Activated naive CD8-positive, alpha-beta T cell treated with anti-CD3 and anti-CD28 coated beads, Interleukin-2, amount 10 ng/mL, durations not matched to agents 7 days and 5 days (primary cell): ENCODE measurements around the gene MLLT10. TPM values are rescaled to one million over a fixed set of nuclear protein-coding genes. Genes with fewer than 3 reads are reported as not detected.

ENCODE experiments used
- ATAC-seq: fragments of 150-1000 bp; cut with Tn5 transposase; one replicate; pipeline ENCODE4 v1.10.0; 2021; ENCODE audit warnings: low read depth, moderate library complexity
- POLR2A ChIA-PET: fragments of 350-600 bp; sonication (Branson Sonifier 250); formaldehyde crosslinking; loops from one replicate; lab custom pipeline; 2021; ENCODE audit warnings: antibody characterized with exemption; lab: Charles Lee
- DNase-seq: peaks from one replicate; pipeline ENCODE4 v3.0.0; 2021
- H3K27ac Mint-ChIP-seq: one replicate; pipeline ENCODE4 v1.8.0; 2022; ENCODE audit warnings: mild to moderate bottlenecking, mixed read lengths
- H3K27me3 Mint-ChIP-seq: one replicate; pipeline ENCODE4 v1.8.0; 2022; ENCODE audit warnings: mild to moderate bottlenecking, moderate library complexity, mixed read lengths
- H3K36me3 Mint-ChIP-seq: one replicate; pipeline ENCODE4 v1.8.0; 2021; ENCODE audit warnings: mild to moderate bottlenecking, mixed read lengths
- H3K4me1 Mint-ChIP-seq: one replicate; pipeline ENCODE4 v1.8.0; 2021; ENCODE audit warnings: mixed read lengths
- H3K4me3 Mint-ChIP-seq: one replicate; pipeline ENCODE4 v1.8.0; 2022; ENCODE audit warnings: mild to moderate bottlenecking, moderate library complexity, mixed read lengths
- H3K9me3 Mint-ChIP-seq: one replicate; pipeline ENCODE4 v1.8.0; 2021; ENCODE audit warnings: mixed read lengths
- total RNA-seq, 2 experiments: library from RNA; stranded (reverse); gene quantifications; one replicate each; pipeline ENCODE4 v1.2.3, GENCODE V29; 2021

The MLLT10 gene
- total RNA-seq, 2 experiments from 2014 or later, result 50.0 to 58.0 TPM

DNA sequence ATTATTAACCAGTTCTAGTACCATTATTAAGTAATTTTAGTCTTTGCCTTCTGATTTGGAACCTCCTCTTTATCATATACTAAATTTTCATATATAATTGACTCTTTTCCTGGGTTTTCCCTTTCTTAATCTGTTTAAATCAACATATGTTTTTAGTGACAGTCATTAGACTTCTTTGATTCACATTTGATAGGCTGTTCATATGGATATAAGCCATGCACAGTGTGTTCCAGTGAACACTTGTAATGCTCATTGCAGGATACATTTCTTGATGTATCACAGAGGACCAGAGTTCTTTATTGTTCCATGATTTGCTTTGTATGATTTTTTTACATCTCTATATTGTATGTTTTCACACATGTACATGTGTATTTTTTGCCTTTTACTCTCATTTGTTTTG, 114.0 kb downstream of the MLLT10 start:
- H3K9me3 Mint-ChIP-seq, result peaks cover 3% of the 10 kb centered on the region
- POLR2A ChIA-PET, result interaction anchor here (0.6 kb wide), 2 partner anchors 12 to 16 kb away, joined by 3 read pairs; no protein-coding TSS in a partner anchor
- peaks cover 39% of the 10 kb centered on the region for H3K36me3 Mint-ChIP-seq
- no peak overlapping the region for H3K4me3 Mint-ChIP-seq
- no peak for ATAC-seq
- no peaks in the 10 kb centered on the region for H3K27me3 Mint-ChIP-seq
- H3K27ac Mint-ChIP-seq, result peak overlapping the region; percentile 0
- DNase-seq, result no peak
- H3K4me1 Mint-ChIP-seq, result peaks cover 15% of the 10 kb centered on the region

DNA sequence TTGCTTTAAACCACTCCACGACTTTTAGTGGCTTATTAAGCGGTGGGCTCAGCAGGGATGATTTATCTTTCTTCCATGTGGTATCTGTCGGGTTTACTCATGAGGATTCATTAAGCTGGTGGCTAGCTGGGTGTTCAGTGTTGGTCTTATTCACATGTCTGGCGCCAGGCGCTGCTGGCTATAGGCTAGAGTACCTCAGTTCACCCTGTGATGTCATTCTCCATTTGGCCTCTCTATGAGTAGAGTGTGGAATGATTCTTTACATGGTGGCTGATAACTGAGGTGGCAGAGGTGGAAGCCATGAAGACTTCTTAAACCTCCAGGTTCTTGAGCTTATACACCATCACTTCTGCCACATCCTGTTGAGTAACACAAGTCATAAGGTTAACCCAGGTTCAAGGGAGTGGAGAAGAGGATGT, 115.4 kb downstream of the MLLT10 start:
- POLR2A ChIA-PET, result no interaction called here
- H3K4me3 Mint-ChIP-seq, result peak overlapping the region; percentile 66

GRCh38 chr10:21650353-21650752, 116.3 kb downstream of the MLLT10 start:
- POLR2A ChIA-PET, result no interaction called here
- H3K9me3 Mint-ChIP-seq, result peaks cover 3% of the 10 kb centered on the region

More for the DNA sequence above, 115.4 kb downstream of the MLLT10 start:
- Mint-ChIP-seq H3K27ac (peak overlapping the region; percentile 91), H3K4me1 (peaks cover 15% of the 10 kb centered on the region), H3K36me3 (peaks cover 34% of the 10 kb centered on the region), H3K9me3 (peaks cover 3% of the 10 kb centered on the region), H3K27me3 (no peaks in the 10 kb centered on the region)
- DNase-seq, result no peak
- peak; percentile 99 for ATAC-seq

GRCh38 chr10:21655236-21655635, 121.2 kb downstream of the MLLT10 start:
- H3K4me3 Mint-ChIP-seq, result no peak overlapping the region
- H3K27me3 Mint-ChIP-seq, result no peaks in the 10 kb centered on the region
- ATAC-seq (no peak), DNase-seq (no peak)
- POLR2A ChIA-PET, result no interaction called here
- H3K4me1 Mint-ChIP-seq, result peaks cover 1% of the 10 kb centered on the region
- peaks cover 3% of the 10 kb centered on the region for H3K36me3 Mint-ChIP-seq
- no peak overlapping the region for H3K27ac Mint-ChIP-seq
- no peaks in the 10 kb centered on the region for H3K9me3 Mint-ChIP-seq

More at GRCh38 chr10:21650353-21650752, 116.3 kb downstream of the MLLT10 start:
- Mint-ChIP-seq H3K27me3 (no peaks in the 10 kb centered on the region), H3K27ac (no peak overlapping the region), H3K36me3 (peaks cover 31% of the 10 kb centered on the region), H3K4me3 (no peak overlapping the region), H3K4me1 (peaks cover 15% of the 10 kb centered on the region)
- DNase-seq, result no peak
- ATAC-seq, result no peak

DNA sequence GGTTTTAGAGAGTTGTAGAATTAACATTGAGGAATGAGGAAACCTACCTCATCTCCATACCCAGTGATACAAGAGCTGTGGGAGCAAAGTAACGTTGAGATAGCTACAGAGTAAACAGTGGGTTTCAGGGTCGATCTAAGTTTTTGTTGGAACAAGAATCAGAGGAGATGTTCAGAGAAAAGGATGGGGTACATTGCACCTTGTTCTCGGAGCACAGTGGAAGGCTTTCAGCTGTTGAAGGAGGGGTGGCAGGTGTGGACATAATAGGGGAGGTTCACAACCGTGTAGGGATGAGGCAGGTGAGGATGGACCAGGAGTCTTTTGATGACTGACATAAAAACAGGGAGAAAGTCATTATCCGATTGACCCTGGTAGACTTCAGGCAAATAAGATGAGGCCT, 121.7 kb downstream of the MLLT10 start:
- ATAC-seq (no peak), DNase-seq (no peak)
- Mint-ChIP-seq H3K4me1 (peaks cover 1% of the 10 kb centered on the region), H3K27ac (no peak overlapping the region), H3K36me3 (peaks cover 3% of the 10 kb centered on the region), H3K4me3 (no peak overlapping the region), H3K9me3 (no peaks in the 10 kb centered on the region), H3K27me3 (no peaks in the 10 kb centered on the region)
- POLR2A ChIA-PET, result interaction anchor here (0.6 kb wide), 1 partner anchor 130 kb away, joined by 3 read pairs; the partner anchor contains the start of gene SKIDA1

DNA sequence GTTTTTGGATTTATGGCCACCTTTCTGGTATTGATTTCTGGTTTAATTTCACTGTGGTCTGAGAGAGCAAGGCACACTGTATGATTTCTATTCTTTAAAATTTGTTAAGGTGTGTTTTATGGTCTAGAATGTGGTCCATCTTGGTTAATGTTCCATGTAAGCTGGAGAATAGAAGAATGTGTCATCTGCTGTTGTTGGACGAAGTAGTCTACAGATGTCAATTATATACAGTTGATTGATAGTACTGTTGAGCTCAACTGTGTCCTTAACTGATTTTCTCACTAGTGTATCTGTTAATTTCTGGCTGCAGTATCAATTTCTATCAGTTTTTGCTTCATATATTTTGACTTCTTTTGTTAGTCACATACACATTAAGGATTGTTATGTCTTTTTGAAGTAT, 127.1 kb downstream of the MLLT10 start:
- ATAC-seq, result no peak

GRCh38 chr10:21661935-21662334, 127.9 kb downstream of the MLLT10 start:
- Mint-ChIP-seq H3K4me1 (peaks cover 17% of the 10 kb centered on the region), H3K9me3 (no peaks in the 10 kb centered on the region), H3K36me3 (peaks cover 14% of the 10 kb centered on the region), H3K27ac (no peak overlapping the region), H3K27me3 (no peaks in the 10 kb centered on the region), H3K4me3 (peak overlapping the region; percentile 2)
- no peak for DNase-seq
- POLR2A ChIA-PET, result no interaction called here
- no peak for ATAC-seq

More for the DNA sequence above, 127.1 kb downstream of the MLLT10 start:
- Mint-ChIP-seq H3K9me3 (no peaks in the 10 kb centered on the region), H3K27me3 (no peaks in the 10 kb centered on the region), H3K27ac (no peak overlapping the region), H3K36me3 (peaks cover 14% of the 10 kb centered on the region), H3K4me3 (no peak overlapping the region), H3K4me1 (peaks cover 17% of the 10 kb centered on the region)
- no peak for DNase-seq
- POLR2A ChIA-PET, result no interaction called here

GRCh38 chr10:21662635-21663034, 128.6 kb downstream of the MLLT10 start:
- H3K4me1 Mint-ChIP-seq, result peaks cover 19% of the 10 kb centered on the region
- peaks cover 15% of the 10 kb centered on the region for H3K36me3 Mint-ChIP-seq
- DNase-seq (no peak), ATAC-seq (no peak)
- no peaks in the 10 kb centered on the region for H3K9me3 Mint-ChIP-seq
- H3K27me3 Mint-ChIP-seq, result no peaks in the 10 kb centered on the region
- no peak overlapping the region for H3K27ac Mint-ChIP-seq
- POLR2A ChIA-PET, result no interaction called here
- no peak overlapping the region for H3K4me3 Mint-ChIP-seq

DNA sequence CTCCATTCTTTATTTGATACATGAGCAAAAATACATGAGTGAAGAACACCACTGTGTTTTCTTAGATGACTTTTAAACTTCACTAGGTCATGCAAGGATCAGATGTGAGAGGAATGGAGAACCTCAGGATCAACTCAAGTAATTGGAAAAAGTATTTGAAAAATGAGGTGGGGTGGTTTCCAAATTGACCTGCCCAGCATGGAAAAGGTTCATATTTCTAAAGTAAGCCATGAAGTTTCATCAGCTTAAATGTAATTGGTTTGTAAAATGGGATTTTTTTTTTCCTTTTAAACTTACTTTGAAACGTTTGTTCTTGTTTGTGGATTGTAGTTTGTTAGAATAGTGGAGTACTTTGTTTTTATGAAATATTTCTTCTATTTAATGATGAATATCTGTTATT, 134.8 kb downstream of the MLLT10 start:
- peaks cover 5% of the 10 kb centered on the region for H3K36me3 Mint-ChIP-seq

DNA sequence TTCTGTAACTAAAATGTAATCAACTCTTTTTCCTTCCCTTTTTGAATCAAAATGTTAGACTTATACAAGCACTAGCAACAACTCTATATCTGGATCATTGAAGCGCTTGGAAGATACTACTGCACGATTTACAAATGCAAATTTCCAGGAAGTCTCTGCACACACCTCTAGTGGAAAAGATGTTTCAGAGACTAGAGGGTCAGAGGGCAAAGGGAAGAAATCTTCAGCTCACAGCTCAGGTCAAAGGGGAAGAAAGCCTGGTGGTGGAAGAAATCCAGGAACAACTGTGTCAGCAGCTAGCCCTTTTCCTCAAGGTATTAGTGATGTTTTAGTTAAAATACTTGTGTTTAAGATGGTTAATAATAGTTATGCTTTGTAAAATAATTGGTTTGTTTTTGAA, 136.4 kb downstream of the MLLT10 start:
- ATAC-seq, result no peak
- H3K4me3 Mint-ChIP-seq, result no peak overlapping the region
- POLR2A ChIA-PET, result no interaction called here

More for the DNA sequence above, 134.8 kb downstream of the MLLT10 start:
- Mint-ChIP-seq H3K9me3 (no peaks in the 10 kb centered on the region), H3K4me1 (peaks cover 4% of the 10 kb centered on the region), H3K4me3 (no peak overlapping the region), H3K27ac (no peak overlapping the region), H3K27me3 (no peaks in the 10 kb centered on the region)
- DNase-seq, result no peak
- ATAC-seq, result no peak
- POLR2A ChIA-PET, result no interaction called here

GRCh38 chr10:21673668-21674067, 139.6 kb downstream of the MLLT10 start:
- POLR2A ChIA-PET, result no interaction called here
- DNase-seq (no peak), ATAC-seq (no peak)
- peaks cover 6% of the 10 kb centered on the region for H3K36me3 Mint-ChIP-seq
- H3K27me3 Mint-ChIP-seq, result no peaks in the 10 kb centered on the region
- H3K9me3 Mint-ChIP-seq, result no peaks in the 10 kb centered on the region
- H3K4me1 Mint-ChIP-seq, result peaks cover 7% of the 10 kb centered on the region
- H3K4me3 Mint-ChIP-seq, result no peak overlapping the region
- H3K27ac Mint-ChIP-seq, result no peak overlapping the region

More for the DNA sequence above, 136.4 kb downstream of the MLLT10 start:
- H3K9me3 Mint-ChIP-seq, result no peaks in the 10 kb centered on the region
- no peak overlapping the region for H3K27ac Mint-ChIP-seq
- H3K4me1 Mint-ChIP-seq, result peaks cover 7% of the 10 kb centered on the region
- peaks cover 6% of the 10 kb centered on the region for H3K36me3 Mint-ChIP-seq
- no peak for DNase-seq
- no peaks in the 10 kb centered on the region for H3K27me3 Mint-ChIP-seq

GRCh38 chr10:21675157-21675796, 141.2 kb downstream of the MLLT10 start:
- Mint-ChIP-seq H3K4me3 (no peak overlapping the region), H3K9me3 (no peaks in the 10 kb centered on the region), H3K27me3 (no peaks in the 10 kb centered on the region), H3K27ac (no peak overlapping the region), H3K36me3 (peaks cover 9% of the 10 kb centered on the region), H3K4me1 (peaks cover 6% of the 10 kb centered on the region)
- POLR2A ChIA-PET, result no interaction called here
- ATAC-seq (no peak), DNase-seq (no peak)

DNA sequence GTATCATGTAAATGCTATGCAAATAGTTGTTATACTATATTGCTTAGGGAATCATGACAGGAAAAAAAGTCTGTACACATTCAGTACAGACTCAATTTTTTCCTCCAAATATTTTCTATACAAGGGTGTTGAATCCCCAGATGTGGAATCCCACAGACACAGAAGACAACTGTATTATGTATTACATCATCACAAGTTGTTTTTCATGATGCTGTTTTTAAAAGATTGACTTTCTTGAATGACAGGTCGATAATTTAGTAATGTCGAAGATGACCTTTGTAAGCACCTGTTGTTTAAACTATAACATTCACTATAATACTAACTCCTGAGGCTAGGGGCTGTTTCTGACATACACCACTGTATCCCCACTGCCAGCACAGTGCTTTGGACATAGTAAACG, 143.5 kb downstream of the MLLT10 start:
- Mint-ChIP-seq H3K4me3 (no peak overlapping the region), H3K27ac (no peak overlapping the region), H3K27me3 (no peaks in the 10 kb centered on the region), H3K4me1 (peaks cover 5% of the 10 kb centered on the region), H3K9me3 (no peaks in the 10 kb centered on the region), H3K36me3 (peaks cover 15% of the 10 kb centered on the region)
- ATAC-seq, result no peak
- POLR2A ChIA-PET, result no interaction called here
- DNase-seq, result no peak

DNA sequence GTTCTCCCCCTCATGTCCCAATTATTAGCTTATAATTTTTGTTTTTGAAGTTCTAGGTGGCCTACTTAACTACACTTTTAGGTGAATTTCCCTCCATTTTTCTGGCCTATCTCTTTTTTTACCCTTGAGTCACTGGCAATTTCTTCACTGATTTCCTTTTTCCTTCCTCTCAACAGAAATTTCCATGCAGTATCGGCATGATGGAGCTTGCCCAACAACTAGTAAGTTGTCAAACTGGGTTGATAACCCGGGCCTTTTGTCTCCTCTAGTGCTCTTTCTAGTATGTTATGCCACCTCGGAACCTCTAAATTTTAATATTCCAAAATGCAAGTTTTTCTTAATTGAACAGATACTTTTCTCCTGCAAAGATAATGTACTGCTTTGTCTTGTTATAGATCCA, 147.1 kb downstream of the MLLT10 start:
- Mint-ChIP-seq H3K27ac (no peak overlapping the region), H3K9me3 (no peaks in the 10 kb centered on the region), H3K4me3 (no peak overlapping the region), H3K27me3 (no peaks in the 10 kb centered on the region), H3K4me1 (peaks cover 2% of the 10 kb centered on the region), H3K36me3 (peaks cover 23% of the 10 kb centered on the region)
- POLR2A ChIA-PET, result no interaction called here
- ATAC-seq (no peak), DNase-seq (no peak)
